HCT116 (cell line): ENCODE measurements around the gene CLIP4. TPM values are rescaled to one million over a fixed set of nuclear protein-coding genes. Genes with fewer than 3 reads are reported as not detected.

Source experiments
- ATAC-seq: fragments of 200-7000 bp; cut with Tn5 transposase; 2 replicates; pipeline ENCODE4 v1.9.1; 2020; ENCODE audit warnings: mild to moderate bottlenecking, moderate library complexity
- BruUV-seq: library from RNA; stranded (reverse); fragments of 400-500 nt; replicated peaks from 2 replicates; lab custom pipeline; 2021; lab: Mats Ljungman, UMichigan
- CTCF ChIA-PET: fragments of 300-600 bp; sonication (Branson Sonifier 250); formaldehyde crosslinking; loops from one replicate; lab custom pipeline; 2021; ENCODE audit warnings: antibody characterized with exemption; lab: Charles Lee
- POLR2A ChIA-PET: fragments of 300-600, 350-600 bp; sonication (Branson Sonifier 250); formaldehyde crosslinking; loops from one replicate; lab custom pipeline; 2021; ENCODE audit warnings: antibody characterized with exemption; lab: Charles Lee
- RAD21 ChIA-PET, 2 experiments: fragments of 300-600 bp; sonication (Branson Sonifier 250); formaldehyde crosslinking; loops; one replicate each; lab custom pipeline; 2023; ENCODE audit warnings: low total read pairs in 2 of 2; ENCODE audit not compliant: uncharacterized antibody in 2 of 2, unreplicated experiment in 2 of 2, low non-redundant PET in 1 of 2; lab: Charles Lee
- DNase-seq: peaks from one replicate; pipeline ENCODE4 v3.0.0-alpha.2; 2010; ENCODE audit warnings: low read depth, low spot score
- H2AFZ ChIP-seq: fragments of 200-600 bp; shearing (Covaris generic), sonication (generic); 2 replicates; pipeline ENCODE4 v1.6.1; 2017; ENCODE audit warnings: low read depth, mixed run types, mixed read lengths, antibody characterized with exemption, low read length; ENCODE audit not compliant: poor library complexity, severe bottlenecking
- H3K27ac ChIP-seq: 2 replicates; pipeline ENCODE4 v1.5.1; 2012; ENCODE audit warnings: low read depth, low read length
- H3K27me3 ChIP-seq: fragments of 200-600 bp; sonication (generic); 2 replicates; pipeline ENCODE4 v1.6.1; 2016; ENCODE audit warnings: mixed run types, low read length, mixed read lengths; ENCODE audit not compliant: insufficient read depth
- H3K36me3 ChIP-seq, 2 experiments: fragments of 200-500 bp in 1 of 2; fragments of 200-600 bp in 1 of 2; sonication (Bioruptor generic) in 1 of 2; sonication (generic) in 1 of 2; 2 replicates each; pipeline versions ENCODE4 v1.5.1 to v1.6.1; 2014 to 2016; ENCODE audit warnings: low read length in 2 of 2, inconsistent platforms in 1 of 2, mixed read lengths in 1 of 2, mixed run types in 1 of 2; ENCODE audit not compliant: insufficient read depth in 2 of 2, control insufficient read depth in 1 of 2
- H3K4me1 ChIP-seq, 2 experiments: fragments of 200-600 bp in 1 of 2; sonication (generic) in 1 of 2; 2 replicates each; pipeline versions ENCODE4 v1.5.1 to v1.6.1; 2012 to 2017; ENCODE audit warnings: low read length in 2 of 2, inconsistent platforms in 1 of 2, mild to moderate bottlenecking in 1 of 2, mixed read lengths in 1 of 2, mixed run types in 1 of 2, moderate library complexity in 1 of 2; ENCODE audit not compliant: insufficient read depth in 2 of 2, control insufficient read depth in 1 of 2
- H3K4me2 ChIP-seq: fragments of 200-600 bp; sonication (generic); 2 replicates; pipeline ENCODE4 v1.6.1; 2017; ENCODE audit warnings: mixed run types, low read length, mixed read lengths
- H3K4me3 ChIP-seq, 2 experiments: fragments of 200-600 bp in 1 of 2; sonication (generic) in 1 of 2; replicated peaks in 1 of 2; 2 replicates each; pipeline ENCODE4 v1.5.1; 2011 to 2016; ENCODE audit warnings: low read length in 2 of 2, control low read depth in 1 of 2, low read depth in 1 of 2, mild to moderate bottlenecking in 1 of 2, mixed read lengths in 1 of 2, mixed run types in 1 of 2
- H3K79me2 ChIP-seq: fragments of 200-600 bp; sonication (generic); 2 replicates; pipeline ENCODE4 v1.6.1; 2017; ENCODE audit warnings: mild to moderate bottlenecking, mixed run types, low read length, moderate library complexity, mixed read lengths; ENCODE audit not compliant: insufficient read depth
- H3K9ac ChIP-seq: fragments of 200-600 bp; sonication (generic); 2 replicates; pipeline ENCODE4 v1.6.1; 2016; ENCODE audit warnings: low read length, mixed read lengths
- H3K9me2 ChIP-seq: fragments of 200-600 bp; sonication (generic), shearing (Covaris generic); 2 replicates; pipeline ENCODE4 v1.6.1; 2017; ENCODE audit warnings: mixed run types, mild to moderate bottlenecking, moderate library complexity; ENCODE audit not compliant: insufficient read depth
- H3K9me3 ChIP-seq, 2 experiments: fragments of 200-500 bp in 1 of 2; fragments of 200-600 bp in 1 of 2; sonication (Bioruptor generic) in 1 of 2; sonication (generic) in 1 of 2; 2 replicates each; pipeline ENCODE4 v1.6.1; 2014 to 2017; ENCODE audit warnings: low read length in 2 of 2, mixed read lengths in 2 of 2, inconsistent platforms in 1 of 2, low read depth in 1 of 2, mild to moderate bottlenecking in 1 of 2, mixed run types in 1 of 2, moderate library complexity in 1 of 2; ENCODE audit not compliant: control insufficient read depth in 1 of 2, insufficient read depth in 1 of 2
- H4K20me1 ChIP-seq: fragments of 200-600 bp; sonication (generic), shearing (Covaris generic); 2 replicates; pipeline ENCODE4 v1.6.1; 2017; ENCODE audit warnings: mixed run types, mild to moderate bottlenecking, moderate library complexity; ENCODE audit not compliant: insufficient read depth
- CBX3 ChIP-seq: IDR thresholded peaks from 2 replicates; pipeline ENCODE4 v1.6.1; 2012; ENCODE audit warnings: low read depth
- CTCF ChIP-seq, 3 experiments: fragments of 200-600 bp in 1 of 3; sonication (generic) in 1 of 3; IDR thresholded peaks in 2 of 3; conservative IDR thresholded peaks in 1 of 3; 2 replicates each; pipeline ENCODE4 v1.5.1; 2012 to 2017; ENCODE audit warnings: low read depth in 2 of 3, low read length in 2 of 3, antibody characterized with exemption in 1 of 3, borderline replicate concordance in 1 of 3, control low read depth in 1 of 3, mild to moderate bottlenecking in 1 of 3, mixed read lengths in 1 of 3, mixed run types in 1 of 3, moderate library complexity in 1 of 3; ENCODE audit not compliant: insufficient read depth in 1 of 3
- EGR1 ChIP-seq: IDR thresholded peaks from 2 replicates; pipeline ENCODE4 v1.6.1; 2012; ENCODE audit warnings: low read depth
- ELF1 ChIP-seq: IDR thresholded peaks from 2 replicates; pipeline ENCODE4 v1.6.1; 2012; ENCODE audit warnings: low read depth, borderline replicate concordance
- EZH2phosphoT487 ChIP-seq: fragments of 200-600 bp; IDR thresholded peaks from 2 replicates; pipeline ENCODE4 v1.6.1; 2018; ENCODE audit warnings: antibody characterized with exemption, borderline replicate concordance
- POLR2A ChIP-seq: IDR thresholded peaks from 2 replicates; pipeline ENCODE4 v1.7.0; 2011; ENCODE audit warnings: borderline replicate concordance; ENCODE audit not compliant: insufficient read depth, insufficient read length; ENCODE audit errors: extremely low read depth
- RAD21 ChIP-seq: IDR thresholded peaks from 2 replicates; pipeline ENCODE4 v1.6.1; 2012; ENCODE audit warnings: low read depth, mild to moderate bottlenecking
- SIN3A ChIP-seq: IDR thresholded peaks from 2 replicates; pipeline ENCODE4 v1.6.1; 2012; ENCODE audit warnings: low read depth
- SP1 ChIP-seq: IDR thresholded peaks from 2 replicates; pipeline ENCODE4 v1.6.1; 2012; ENCODE audit warnings: low read depth
- TCF7L2 ChIP-seq: IDR thresholded peaks from 2 replicates; pipeline ENCODE4 v1.7.0; 2011; ENCODE audit warnings: borderline replicate concordance, inconsistent platforms; ENCODE audit not compliant: insufficient read depth, insufficient read length; ENCODE audit errors: extremely low read depth
- YY1 ChIP-seq: IDR thresholded peaks from 2 replicates; pipeline ENCODE4 v1.6.1; 2011; ENCODE audit warnings: low read length, low read depth, moderate library complexity, mild to moderate bottlenecking; ENCODE audit not compliant: insufficient replicate concordance; ENCODE audit errors: extremely low read depth
- ZBTB33 ChIP-seq: IDR thresholded peaks from 2 replicates; pipeline ENCODE4 v1.6.1; 2011; ENCODE audit warnings: mild to moderate bottlenecking, low read length, moderate library complexity; ENCODE audit not compliant: insufficient replicate concordance; ENCODE audit errors: extremely low read depth
- ZNF274 ChIP-seq: fragments of 200-500 bp; sonication (Bioruptor generic); IDR thresholded peaks from 2 replicates; pipeline ENCODE4 v1.6.1; 2014; ENCODE audit warnings: mild to moderate bottlenecking, low read depth, low read length, inconsistent platforms
- intact Hi-C: fragments of 100-400 bp; cut with micrococcal nuclease; formaldehyde crosslinking; loops from 2 replicates; pipeline ENCODE4 v1.10.0; 2022
- total RNA-seq: library from RNA; stranded (reverse); gene quantifications from one replicate; pipeline ENCODE4 v1.2.1, GENCODE V29; 2021; ENCODE audit not compliant: unreplicated experiment

Gene CLIP4
- total RNA-seq, 1 experiment from 2014 or later, result 27.8 TPM

- ATAC-seq (no peak), DNase-seq (no peak)
- Histone ChIP-seq H3K9me3 (no peaks in the 10 kb centered on the region), H3K9me2 (no peaks in the 10 kb centered on the region), H4K20me1 (no peaks in the 10 kb centered on the region), H3K27ac (no peak overlapping the region), H3K27me3 (no peaks in the 10 kb centered on the region), H3K79me2 (no peaks in the 10 kb centered on the region), H3K4me1 (no peaks in the 10 kb centered on the region), H3K4me3 (no peak overlapping the region), H3K4me2 (no peak overlapping the region), H3K9ac (no peak overlapping the region), H2AFZ (no peak overlapping the region), H3K36me3 (no peaks in the 10 kb centered on the region)
- BruUV-seq, result no TSS peak
- ChIA-PET CTCF (no interaction called here), RAD21 (no interaction called here), POLR2A (no interaction called here)
- intact Hi-C loops, result no loop called here
- TF ChIP-seq EZH2phosphoT487 (no peak), SIN3A (no peak), ZNF274 (no peak), ELF1 (no peak), EGR1 (no peak), RAD21 (no peak), CBX3 (no peak), CTCF (IDR thresholded peaks at IDR 0.05 in 2 of 3, conservative IDR thresholded peaks at IDR 0.05 in 1 of 3; ENCODE audit: borderline replicate concordance in 1 of 3, insufficient read depth in 1 of 3, low read depth in 2 of 3, low read length in 2 of 3) (0 out of 6 replicates have a peak, but pooled peaks of 1 of the 3 experiments have one; percentile 11)
Measured at GRCh38 chr2:29212009-29212408, 96.8 kb downstream of the CLIP4 start.

- TF ChIP-seq SP1 (no peak), SIN3A (no peak), ZBTB33 (no peak), TCF7L2 (no peak), ELF1 (no peak), YY1 (no peak), CTCF (IDR thresholded peaks at IDR 0.05 in 2 of 3, conservative IDR thresholded peaks at IDR 0.05 in 1 of 3; ENCODE audit: borderline replicate concordance in 1 of 3, insufficient read depth in 1 of 3, low read depth in 2 of 3, low read length in 2 of 3) (no peak), ZNF274 (no peak), POLR2A (no peak)
- no peak overlapping the region for H3K27ac ChIP-seq
- H3K9me3 ChIP-seq, result no peaks in the 10 kb centered on the region
- no peaks in the 10 kb centered on the region for H3K9me2 ChIP-seq
- no peaks in the 10 kb centered on the region for H3K27me3 ChIP-seq
- CTCF ChIA-PET, result no interaction called here
- H3K79me2 ChIP-seq, result no peaks in the 10 kb centered on the region
- H3K4me3 ChIP-seq, result no peak overlapping the region
- no peak overlapping the region for H3K9ac ChIP-seq
- RAD21 ChIA-PET, result no interaction called here
- no peak for ATAC-seq
- no peak for DNase-seq
- POLR2A ChIA-PET, result no interaction called here
- no peaks in the 10 kb centered on the region for H4K20me1 ChIP-seq
- no peaks in the 10 kb centered on the region for H3K4me1 ChIP-seq
- no peak overlapping the region for H2AFZ ChIP-seq
- BruUV-seq, result no TSS peak
- intact Hi-C loops, result no loop called here
- H3K4me2 ChIP-seq, result no peak overlapping the region
- H3K36me3 ChIP-seq, result no peaks in the 10 kb centered on the region
Measured at GRCh38 chr2:29213888-29214291, 98.7 kb downstream of the CLIP4 start.
